Fibroblast of skin of abdomen (primary cell): Measurements from ENCODE around the gene EDAR.
A peak's percentile ranks its signal among the peaks of the same experiment; 100 is the strongest.

ENCODE experiments used
- DNase-seq: peaks from one replicate; pipeline ENCODE4 v3.0.0-alpha.2; 2013

Gene EDAR

DNA sequence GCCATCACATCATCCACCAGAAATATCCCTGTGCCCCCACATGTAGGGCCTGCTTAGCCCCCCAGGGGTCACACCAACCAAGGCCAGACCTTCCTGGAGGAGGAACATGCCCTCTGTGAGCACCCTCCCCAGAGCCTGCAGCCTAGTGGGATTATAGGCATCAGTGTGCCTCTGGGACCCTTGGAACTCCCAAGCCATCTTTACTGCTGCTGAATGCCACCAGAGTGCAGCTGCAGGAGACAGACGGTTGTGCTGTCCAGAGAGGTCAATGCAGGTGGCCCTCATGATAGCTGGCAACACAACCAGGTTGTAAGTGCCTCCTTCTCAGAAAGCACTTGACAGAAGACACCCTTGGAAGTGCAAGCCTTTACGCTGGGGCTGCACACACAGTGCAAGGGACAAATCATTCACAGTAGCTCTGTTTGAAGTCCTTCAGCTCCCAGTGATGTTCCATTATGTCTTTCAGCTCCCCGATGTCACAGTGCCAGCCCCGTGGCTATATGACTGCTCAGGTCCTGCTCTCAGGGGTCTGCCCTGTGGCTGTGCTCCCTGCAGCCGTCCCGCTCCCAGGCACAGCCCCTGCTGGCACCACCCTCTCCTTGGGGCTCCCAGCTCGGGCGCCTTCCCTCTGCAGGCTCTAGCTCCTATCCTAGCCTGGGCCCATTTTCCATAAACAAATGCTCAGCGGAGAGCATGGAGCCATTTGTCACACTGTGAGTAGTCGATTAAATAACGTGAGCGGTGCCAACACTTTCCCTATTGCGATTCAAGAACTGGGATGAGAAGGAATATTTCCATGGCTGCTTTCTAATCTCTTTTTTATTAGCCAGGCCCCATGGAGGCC lies 65.1 kb downstream of the EDAR start:
- no peak for DNase-seq

- DNase-seq, result no peak
Observed at GRCh38 chr2:108923019-108923700, 65.9 kb downstream of the EDAR start.

DNA sequence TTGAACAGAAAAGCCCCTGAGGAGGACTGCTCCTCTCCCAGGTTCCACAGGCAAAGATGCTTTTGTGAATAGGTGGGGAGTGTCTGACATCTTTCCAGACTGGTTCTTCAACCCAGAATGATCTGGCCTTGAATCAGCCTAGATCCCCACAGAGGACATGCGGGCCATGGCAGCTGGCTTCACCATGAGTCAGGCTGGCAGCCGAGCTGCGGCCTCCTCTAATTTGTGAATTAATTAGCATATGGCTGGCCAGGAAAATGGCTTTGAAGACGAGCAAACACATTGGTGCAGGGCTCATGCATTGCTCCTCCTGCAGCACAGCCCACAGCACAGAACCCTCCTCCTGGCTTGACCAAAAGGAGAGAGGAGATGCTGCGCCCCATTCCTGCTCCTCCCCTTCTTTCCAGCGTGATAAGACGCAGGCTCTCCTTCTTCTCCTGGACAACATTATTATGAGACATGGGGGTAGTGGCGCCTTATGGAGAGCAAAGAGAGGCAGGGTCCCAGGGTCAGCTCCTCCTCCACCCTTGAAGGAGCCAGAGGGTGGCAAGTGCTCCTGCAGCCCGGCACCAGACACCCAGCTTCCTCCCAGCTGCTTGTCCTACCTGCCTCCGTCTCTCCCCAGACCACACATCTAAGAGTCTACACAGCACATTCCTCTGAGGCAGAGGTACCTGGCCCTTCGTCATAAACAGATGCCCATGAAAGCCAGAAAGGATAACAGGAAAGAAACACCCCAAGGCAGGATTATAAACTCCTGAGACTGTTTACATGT lies 66.7 kb downstream of the EDAR start:
- peak; percentile 58 for DNase-seq

DNA sequence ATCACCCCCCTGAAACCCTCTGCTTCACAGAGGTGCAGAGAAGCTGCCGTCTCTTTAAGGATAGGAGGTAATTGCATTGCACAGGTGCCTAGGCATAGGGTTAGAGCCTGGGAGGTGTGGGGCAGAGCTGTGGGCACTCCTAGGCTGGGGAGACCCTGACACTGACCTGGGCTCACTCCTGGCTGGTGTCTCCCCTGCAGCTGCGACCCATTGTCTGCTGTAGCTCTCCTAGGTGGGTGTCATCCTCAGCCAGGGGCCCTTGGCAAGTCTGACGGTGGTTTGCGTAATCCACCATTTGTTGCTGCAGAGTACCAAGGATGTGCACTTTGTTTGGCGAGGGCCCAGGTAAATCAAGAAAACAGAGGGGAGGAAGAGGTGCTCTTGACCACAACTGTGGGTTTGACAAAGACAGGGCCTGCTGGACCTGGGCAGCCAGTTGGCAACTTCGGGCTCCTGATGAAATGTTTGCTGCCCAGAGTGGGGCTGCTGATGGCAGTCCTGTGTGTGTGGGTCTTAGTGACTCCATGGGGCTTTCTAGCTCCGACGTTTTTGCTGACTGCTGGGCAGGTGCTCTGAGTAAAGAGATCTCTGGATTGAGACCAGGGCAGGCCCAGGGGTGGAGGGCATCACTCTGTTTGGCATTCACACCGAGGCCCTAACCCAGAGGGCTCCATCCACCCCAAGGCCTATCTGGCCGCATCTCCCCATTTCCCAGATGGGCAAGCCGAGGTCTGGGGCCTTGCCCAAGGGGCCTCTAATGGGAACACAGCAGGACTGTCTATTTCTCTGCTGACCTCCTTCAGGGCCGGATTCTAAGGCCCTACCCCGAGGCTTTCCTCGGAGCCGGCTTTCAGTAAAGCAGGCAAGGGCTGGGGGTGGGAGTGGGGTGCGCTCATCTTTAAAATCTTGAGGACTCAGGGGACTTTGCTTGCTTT lies 67.7 kb downstream of the EDAR start:
- DNase-seq, result no peak

DNA sequence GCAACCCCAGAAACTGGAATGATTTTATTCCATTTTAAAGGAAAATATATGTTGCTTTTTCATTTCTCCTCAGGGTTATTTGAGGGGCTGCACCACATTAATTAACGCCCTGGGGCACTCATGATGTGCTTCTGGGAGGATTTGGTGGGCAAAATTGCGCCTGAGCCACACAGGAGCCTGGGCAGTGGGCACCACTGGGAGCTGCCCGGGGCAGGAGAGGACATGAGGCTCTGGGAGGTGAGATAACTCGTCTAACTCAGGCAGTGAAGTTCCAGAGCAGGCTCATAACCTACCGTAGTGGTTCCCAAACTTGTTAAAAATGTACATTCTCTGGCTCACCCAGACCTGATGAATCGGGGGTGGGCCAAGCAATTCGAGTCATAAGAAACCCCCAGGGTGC lies 68.3 kb downstream of the EDAR start:
- no peak for DNase-seq

DNA sequence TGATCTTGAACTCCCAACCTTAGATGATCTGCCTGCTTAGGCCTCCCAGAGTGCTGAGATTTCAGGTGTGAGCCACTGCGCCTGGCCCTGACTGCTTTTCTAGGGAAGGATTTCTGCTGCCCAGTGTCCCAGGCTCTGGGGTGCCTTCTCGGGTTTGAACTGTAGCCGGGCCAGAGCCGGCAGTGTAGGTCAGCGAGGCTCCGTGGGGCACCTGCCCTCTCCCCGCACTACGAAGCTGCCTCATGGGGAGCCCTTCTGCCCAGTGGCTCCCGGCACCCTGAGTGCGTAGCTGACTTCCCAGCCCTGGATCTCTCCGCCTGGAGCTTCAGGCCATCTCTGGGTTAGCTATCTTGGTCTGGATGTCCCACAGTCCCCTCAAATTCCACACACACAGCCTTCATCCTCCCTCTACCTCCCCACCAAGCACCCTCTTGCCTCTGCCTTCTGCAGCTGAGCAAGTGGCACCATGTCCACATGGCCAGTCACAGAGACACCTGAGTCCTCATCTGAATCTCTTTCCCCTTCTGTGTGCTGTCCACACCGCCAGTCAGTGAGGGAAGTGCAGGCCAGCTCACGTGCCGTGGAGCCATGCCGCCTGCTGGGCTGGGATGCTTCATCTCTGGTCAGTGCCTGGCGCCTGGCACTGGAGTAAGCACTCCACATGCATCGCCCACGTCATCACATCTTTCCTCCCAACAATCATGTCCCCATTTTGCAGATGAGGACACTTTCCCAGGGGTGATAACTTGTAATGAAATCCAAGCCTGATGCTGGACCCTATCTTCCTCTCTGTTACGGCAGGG lies 69.2 kb downstream of the EDAR start:
- no peak for DNase-seq

DNA sequence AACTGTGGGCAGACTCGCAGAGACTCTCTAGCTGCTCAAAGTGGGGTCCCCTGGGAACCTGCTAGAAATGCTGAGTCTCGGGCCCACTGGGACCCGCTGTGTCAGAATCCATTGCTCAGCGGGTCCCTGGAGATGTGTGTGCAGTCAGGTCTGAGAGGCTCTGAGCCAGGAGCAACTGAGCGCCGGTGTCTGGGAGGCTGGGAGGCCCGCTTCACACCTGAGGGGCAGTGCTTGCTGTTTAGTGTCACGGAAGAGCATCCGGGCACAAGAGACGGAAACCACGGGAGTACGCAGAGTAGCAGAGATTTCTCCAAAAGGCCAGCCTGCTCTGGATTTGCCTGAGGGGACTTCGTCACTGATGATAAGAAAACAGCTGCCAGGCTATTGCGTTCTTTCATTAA lies 70.1 kb downstream of the EDAR start:
- no peak for DNase-seq

DNA sequence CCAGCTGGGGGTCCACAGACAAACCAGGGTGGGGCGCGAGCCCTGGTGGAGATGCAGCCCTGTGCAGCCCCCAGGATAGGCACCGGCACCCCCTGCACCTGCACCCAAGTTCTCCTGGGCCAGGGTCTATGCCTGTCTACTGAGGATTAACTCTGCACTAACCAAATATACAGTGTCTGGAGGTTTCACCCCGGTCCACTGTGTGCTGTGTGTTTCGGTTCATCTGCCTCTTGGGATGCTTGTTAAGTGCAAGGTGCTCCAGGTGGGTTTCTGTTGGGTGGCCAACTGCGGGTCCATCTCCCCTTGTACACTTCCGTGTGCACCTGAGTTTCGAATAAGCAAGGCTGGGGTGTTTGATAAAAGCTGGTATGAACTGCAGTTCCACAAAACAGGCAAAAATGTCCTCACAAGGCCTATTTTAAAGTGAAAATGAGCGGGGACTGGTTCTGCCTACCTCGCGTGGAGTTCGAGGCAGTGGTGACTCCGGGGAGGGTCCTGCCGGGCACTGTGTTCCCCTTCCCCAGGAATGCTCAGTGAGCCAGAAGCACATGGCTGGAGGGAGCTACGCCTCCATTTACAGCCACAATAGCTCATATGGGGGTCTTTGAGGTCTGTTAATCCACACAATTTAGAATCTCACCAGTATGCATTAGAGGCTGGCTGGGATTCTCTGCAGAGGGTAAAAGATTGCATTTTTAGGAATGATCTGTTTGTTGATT lies 70.7 kb downstream of the EDAR start:
- no peak for DNase-seq

DNA sequence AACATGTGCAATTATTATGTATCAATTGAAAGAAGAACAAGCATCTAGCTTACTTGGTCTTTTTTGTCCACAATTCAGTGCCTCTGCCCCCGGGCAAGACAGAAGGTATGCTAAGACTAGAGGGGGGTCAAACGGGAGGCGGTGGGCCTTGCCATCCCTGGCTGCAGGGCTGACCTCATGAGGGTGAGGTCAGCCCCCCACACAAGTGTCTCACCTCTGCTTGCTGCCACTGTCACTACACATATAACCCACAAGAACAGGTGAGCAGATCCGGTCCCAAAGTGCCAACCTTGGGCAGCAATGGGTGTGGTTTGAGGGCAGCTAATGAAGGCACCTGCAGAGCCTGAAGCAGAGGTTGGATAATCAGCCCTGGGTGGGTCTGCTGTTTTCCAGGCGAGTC lies 71.5 kb downstream of the EDAR start:
- DNase-seq, result no peak

DNA sequence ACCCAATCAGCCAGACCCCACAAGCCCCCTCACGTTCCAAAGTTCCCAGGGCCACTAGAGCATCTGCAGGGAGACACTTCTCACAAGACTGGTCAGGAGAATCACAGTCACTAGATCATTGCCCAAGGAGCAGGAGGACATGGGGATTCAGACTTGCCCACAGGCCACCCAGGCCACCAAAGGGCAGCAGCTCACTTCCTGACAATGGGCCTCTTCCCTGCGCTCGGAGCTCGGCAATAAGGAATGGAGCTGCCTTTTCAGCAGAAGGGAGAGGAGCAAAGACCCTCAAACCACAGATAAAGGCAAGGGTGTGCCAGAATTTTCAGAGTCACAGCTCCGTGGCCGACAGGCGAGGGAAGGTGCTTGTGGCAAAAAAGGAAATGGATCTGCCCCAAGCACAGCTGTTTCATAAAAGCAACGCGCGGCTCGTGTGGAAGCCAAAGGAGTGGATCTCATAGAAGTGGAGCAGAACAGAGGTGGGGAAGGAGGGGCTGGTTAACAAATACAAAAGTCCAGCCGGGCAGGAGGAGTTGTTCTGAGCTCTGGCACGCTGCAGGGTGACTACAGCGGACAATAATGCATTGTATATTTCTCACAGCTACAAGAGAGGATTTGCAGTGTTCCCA lies 72.1 kb downstream of the EDAR start:
- DNase-seq, result no peak

DNA sequence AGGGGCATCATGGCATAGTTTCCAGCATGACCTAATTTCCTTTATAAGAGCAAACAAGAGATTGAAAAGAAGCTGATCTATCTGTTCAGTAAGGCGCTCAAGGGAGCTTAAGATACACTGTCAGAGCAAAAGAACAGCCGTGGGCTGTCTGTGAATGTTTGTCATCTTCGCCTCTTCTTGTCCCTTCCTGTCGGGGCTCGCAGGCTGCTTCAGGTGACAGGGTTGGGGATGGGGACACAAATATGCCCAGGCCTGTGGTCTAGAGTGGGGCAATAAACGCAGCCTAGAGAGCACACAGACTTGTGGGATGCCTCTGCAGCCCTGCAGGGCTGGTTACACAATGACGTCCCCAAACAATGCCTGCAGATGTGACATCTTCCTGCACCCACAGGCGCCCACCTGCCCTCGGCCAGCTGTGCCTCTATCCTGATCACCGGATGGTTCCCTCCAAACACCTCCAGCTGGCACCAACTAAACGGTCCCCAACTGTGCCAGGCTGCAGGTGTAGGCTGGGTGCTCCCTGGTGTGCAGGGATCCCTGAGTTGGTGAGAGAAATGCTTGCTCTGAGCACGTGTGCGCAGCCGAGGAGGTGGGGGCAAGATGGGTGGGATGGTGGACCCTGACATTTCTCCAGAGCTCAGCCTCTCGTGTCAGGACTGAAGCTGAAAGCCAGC lies 72.8 kb downstream of the EDAR start:
- DNase-seq, result no peak

- DNase-seq, result no peak
Observed at GRCh38 chr2:108912629-108912902, 76.5 kb downstream of the EDAR start.

- no peak for DNase-seq
Observed at GRCh38 chr2:108911807-108912628, 77.0 kb downstream of the EDAR start.

- DNase-seq, result no peak
Observed at GRCh38 chr2:108911401-108911800, 77.6 kb downstream of the EDAR start.

GRCh38 chr2:108910541-108911396 lies 78.3 kb downstream of the EDAR start:
- DNase-seq, result no peak

- DNase-seq, result no peak
Observed at GRCh38 chr2:108910011-108910431, 79.0 kb downstream of the EDAR start.

DNA sequence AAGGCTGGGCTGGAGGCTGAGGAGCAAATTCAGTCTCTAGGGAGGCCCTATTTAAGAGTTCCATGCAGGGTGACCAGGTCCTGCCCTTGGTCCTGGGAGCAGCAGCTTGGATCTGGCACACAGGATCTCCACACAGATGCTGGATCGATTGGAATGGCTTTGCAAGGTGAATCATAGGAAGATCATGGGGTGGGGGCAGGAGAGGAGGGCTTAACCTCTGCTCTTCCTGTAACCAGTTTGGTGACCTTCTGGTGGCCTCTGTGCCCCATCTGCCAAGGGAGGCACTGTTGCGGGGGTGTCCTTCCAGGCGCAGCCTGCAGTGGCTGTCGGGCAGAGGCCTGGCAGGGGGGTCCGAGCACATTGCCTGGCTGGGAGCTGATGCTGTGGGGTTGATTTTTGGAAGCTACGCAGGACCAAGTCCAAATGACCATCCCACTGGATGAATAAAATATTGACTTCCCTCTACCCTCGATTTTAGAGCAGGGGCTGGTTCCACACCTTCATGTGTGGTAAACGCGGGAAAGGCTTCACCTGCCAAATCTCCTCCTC lies 79.7 kb downstream of the EDAR start:
- no peak for DNase-seq

- DNase-seq, result no peak
Observed at GRCh38 chr2:108908713-108909070, 80.3 kb downstream of the EDAR start.
